Measurements from ENCODE around the gene PNPLA5.
"Not testable (repeated sequence)": the region's sequence is repeated elsewhere in the genome, so short reads cannot be mapped to it uniquely, and the experiment has no call there.

Gene PNPLA5, protein sequence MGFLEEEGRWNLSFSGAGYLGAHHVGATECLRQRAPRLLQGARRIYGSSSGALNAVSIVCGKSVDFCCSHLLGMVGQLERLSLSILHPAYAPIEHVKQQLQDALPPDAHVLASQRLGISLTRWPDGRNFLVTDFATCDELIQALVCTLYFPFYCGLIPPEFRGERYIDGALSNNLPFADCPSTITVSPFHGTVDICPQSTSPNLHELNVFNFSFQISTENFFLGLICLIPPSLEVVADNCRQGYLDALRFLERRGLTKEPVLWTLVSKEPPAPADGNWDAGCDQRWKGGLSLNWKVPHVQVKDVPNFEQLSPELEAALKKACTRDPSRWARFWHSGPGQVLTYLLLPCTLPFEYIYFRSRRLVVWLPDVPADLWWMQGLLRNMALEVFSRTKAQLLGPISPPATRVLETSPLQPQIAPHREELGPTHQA

DNA sequence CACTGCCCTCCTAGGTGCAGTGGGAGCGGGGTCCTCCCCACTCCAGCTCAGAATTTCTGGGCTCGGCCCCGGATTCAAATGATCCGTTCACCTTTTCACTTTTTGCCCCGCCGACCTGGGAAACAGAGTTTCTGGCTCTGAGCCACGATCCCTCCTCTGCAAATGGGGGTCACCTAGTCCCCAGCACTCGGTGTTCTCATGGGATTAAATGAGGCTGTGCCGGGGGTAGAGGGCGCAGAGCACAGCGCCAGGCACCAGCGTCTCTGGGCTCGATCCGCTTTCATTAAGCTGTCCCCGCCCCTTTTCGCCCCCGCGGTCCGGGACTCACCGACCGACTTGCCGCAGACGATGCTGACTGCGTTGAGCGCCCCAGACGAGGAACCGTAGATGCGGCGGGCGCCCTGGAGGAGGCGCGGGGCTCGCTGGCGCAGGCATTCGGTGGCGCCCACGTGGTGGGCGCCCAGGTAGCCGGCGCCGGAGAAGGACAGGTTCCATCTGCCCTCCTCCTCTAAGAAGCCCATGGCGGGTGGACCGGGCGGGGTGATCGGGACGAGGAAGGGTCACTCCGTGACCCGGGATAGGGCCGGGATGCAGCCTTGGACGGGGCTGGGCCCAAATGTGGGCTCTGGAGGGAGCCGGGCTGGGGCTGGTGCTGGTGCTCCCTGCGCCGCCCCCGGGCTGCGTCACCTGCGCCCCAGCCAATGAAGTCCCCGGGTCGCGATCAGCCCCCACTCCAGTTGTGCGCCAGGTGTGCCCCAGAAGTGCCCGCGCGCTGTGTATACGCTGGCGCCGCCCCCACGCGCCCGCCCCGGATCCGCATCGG lies at the start of gene PNPLA5:
TSS of gene PNPLA5 (minus strand) at position 654 of the 823 bp plus-strand sequence. CDS start at position 521, 133 bp downstream.
- no peak for DNase-seq

DNA sequence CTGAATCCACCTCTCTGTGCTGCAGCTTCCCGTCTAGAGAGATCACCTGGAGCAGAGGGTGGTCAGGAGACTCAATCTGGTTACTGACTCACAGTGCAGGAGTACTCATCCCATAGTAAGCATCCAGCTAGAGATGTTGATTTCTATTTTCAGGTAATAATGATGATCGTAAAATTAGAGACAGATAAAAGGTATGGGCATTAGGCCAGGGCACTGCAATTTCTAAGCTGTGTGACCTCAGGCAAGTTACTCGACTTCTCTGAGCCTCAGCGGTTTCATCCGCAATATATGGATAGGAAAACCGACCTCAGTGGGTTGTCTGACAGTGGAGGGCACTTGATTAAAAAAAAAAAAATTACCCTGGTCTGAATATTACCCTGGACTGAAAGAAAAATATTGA lies 49.6 kb upstream of the PNPLA5 start:
- DNase-seq: no peak

DNA sequence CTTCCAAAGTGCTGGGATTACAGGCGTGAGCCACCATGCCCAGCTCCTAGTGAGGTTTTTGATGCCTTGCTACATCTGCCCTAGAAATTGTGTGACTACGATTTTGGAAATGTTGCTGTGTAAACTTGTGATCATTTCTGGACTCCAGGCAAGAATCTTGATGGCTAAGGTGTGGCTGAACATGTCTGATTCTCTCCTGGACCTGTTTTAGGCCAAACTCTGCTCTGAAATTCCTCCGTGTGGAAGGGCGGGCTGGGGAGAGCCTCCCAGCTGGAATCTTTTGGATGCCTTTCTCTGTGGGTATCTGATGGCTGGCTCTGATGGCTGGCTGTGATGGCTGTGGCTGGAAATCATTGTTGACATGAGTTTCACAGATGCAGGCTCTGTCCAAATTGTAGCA lies 40.0 kb upstream of the PNPLA5 start:
- no peak for DNase-seq

DNA sequence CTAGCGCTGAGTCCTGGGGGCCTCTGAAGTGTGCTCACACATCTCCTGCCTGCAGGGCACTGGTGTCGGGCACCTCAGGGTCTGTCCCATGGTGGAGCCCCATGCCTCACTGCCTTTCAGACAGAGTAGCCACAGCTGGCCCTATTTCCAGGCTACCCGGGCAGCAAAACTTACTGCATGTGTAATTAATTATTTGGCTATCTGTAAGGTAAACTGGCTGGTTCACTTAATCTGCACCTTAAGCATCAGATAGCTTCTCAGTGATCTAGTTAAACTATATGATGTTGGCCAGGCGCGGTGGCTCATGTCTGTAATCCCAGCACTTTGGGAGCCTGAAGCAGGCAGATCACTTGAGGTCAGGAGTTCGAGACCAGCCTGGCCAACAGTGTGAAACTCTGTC lies 37.1 kb upstream of the PNPLA5 start:
- no peak for DNase-seq

DNA sequence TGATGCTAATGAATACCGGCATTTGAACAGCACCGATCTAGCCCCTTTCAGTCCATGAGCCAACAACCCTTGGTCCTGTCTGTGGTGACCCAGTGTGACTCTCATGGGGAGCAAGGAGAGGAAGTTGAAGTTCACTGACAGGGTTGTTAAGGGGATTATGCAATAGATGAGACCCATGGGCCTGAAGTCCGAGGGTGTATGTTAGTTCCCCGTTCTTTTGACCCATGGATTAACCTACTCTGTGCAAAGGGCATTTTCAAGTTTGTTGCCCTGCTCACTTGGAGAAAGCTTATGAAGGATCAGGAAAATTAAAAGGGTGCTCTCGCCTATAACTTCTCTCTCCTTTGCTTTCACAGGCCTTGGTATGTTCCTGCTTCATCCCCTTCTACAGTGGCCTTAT lies 36.7 kb upstream of the PNPLA5 start:
- DNase-seq: no peak

DNA sequence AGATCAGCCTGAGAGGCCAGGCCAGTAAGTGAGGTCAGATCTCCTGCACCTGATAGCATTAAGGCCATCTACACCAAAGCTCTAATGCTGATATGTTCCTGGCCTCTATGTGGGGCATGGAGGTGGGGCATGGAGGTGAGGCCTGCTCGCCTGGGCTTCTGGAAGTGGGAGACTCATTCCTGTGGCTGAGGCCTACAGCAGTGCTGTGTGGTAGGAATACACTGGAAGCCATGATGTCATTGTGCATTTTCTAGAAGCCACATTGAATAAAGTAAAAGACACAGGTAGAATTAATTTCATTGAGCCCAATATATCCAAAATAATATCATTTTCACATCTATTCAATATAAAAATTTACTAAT lies 34.5 kb upstream of the PNPLA5 start:
- no peak for DNase-seq

DNA sequence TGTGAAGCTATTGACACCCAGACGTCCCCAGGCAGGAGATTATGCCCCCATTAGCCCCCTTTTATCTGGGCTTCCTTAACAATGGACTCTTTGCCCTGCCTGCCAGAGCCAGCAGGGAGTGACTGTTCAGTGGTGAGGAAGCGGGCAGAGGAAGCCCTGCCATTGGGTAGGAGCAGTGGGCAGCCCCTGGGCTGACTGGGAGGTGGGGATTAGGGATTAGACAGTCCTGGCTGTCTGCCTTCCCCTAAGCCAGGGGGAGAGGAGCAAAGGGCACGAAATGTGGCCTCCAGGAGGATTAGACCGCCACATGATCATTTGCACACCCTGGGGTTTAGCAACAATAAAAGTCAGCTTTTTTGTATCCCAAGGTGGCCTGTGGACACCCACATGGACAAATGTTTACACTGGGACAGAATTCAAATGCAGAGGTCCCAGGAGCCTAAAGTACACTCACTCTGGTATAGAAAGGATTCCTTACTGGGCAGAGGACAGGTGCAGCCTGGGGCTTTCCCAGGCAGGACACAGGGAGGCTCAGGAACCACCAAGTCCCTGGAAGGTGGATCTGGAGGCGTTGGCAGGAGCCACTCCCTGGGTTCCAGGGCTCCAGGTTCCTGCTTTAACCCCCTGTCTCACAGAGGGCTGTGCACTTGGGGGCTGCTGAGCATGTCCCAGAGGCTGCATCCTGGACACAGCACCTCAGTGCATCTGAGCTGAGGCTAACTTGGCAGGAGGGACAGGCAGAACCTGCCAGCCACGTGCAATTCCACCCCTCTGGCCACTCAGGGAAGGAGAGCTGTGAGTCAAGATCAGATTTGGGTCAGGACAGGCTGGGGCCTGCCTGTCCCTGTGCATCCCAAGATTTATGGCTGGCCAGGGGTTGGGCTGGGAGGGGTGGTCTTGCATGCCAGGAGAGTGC lies 33.9 kb upstream of the PNPLA5 start:
- no peak for DNase-seq

DNA sequence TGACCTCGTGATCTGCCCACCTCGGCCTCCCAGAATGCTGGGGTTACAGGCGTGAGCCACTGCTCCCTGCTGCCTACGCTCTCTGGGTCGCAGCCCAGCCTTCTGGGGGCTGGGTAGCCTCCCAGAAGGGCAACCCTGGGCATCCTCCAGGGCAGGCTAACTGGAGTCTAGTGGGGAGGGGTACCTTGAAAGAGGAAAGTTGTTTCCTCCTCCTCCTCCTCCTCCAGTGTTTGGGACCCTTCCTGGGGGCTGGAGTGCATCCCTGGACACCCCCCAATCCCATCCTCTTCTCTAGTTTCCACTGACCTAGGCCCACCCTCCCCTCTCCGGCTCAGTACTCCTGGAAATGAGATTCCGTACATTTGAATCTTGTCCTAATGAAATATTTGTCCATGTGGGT lies 33.1 kb upstream of the PNPLA5 start:
- no peak for DNase-seq

DNA sequence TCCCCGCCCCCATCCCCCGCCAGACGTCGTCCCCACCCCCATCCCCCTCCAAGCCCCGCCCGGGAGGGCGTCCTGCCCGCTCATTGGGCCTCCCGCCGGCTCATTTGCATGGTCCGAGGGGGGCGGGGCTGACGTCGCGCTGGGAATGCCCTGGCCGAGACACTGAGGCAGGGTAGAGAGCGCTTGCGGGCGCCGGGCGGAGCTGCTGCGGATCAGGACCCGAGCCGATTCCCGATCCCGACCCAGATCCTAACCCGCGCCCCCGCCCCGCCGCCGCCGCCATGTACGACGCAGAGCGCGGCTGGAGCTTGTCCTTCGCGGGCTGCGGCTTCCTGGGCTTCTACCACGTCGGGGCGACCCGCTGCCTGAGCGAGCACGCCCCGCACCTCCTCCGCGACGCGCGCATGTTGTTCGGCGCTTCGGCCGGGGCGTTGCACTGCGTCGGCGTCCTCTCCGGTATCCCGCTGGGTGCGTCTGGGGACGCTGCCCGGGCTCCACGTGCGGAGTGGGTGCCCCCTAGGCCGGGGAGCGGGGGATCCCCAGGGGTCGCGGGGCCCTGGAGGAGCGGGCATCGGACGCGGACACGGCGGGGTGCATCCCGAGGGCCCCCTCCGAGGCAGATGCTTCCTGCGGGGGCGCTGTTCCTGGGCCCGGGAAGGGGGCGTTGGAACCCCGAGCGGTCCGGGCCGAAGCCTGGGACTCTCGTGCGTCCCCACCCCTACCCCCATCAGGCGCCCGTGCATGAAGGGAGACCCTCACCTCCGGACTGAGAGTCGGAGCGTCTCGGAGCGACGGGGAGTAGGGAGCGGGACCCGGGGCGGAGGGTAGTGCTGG lies 32.0 kb upstream of the PNPLA5 start, which contains the start of gene PNPLA3:
TSS of gene PNPLA3 (plus strand) at position 175 of the 834 bp plus-strand sequence. CDS start at position 282, 107 bp downstream.
- peak; percentile 71 for DNase-seq

DNA sequence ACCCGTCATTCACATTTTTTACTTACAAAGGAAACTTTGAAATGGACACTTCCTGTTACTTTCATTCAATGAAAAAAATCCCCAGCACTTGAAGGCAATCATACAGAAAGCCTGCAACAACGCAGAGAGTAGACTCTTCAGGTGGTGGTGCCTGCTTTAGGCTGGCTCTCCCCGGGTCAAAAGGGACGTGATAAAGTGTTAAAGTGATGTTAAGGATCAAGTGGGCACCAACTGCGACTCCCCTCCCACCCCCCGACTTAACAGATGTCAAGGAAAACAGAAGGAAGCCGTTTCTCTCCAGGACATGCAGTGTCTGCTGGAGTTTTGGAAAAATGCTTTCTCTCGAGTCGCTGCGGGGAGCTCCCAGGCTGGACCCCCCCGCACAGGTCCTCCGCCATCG lies 31.4 kb upstream of the PNPLA5 start:
- DNase-seq: no peak

DNA sequence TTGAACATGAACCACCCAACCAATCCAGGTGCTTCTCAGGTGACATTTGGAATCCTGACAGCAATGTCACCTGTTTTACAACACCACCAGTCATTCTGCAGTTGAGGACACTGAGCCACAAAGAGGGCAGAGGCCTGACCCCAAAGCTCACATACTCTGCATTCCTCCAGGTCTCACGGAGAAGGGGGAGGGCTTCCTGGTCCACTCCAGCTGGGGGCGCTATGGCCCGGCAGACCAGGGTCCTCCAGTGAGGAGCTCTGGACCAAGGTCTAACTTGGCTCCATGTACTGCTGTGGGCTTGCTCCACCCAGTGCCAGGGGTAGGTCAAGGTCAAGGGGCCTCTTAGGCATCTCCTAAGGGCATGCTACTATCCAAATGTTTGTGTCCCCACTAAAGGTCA lies 30.3 kb upstream of the PNPLA5 start:
- DNase-seq: no peak

DNA sequence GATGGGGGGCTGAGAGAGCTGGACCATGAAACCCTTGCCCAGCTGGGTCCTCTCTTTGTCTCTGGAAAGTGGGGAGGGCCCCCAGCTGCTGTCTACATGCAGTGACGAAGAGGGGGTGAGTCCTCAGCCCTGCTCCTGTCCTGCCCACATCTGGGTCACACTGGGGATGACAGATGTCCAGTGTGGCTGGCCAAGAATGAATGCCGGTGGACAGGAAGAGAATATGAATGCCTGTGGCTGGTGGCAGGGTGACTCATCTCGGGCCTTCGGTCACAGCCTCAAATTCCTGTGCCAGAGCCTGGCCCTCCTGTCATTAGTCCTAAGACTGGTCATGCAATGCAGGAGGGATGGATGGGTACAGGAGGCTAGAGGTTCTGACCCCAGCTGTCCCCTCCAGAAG lies 29.6 kb upstream of the PNPLA5 start:
- no peak for DNase-seq

DNA sequence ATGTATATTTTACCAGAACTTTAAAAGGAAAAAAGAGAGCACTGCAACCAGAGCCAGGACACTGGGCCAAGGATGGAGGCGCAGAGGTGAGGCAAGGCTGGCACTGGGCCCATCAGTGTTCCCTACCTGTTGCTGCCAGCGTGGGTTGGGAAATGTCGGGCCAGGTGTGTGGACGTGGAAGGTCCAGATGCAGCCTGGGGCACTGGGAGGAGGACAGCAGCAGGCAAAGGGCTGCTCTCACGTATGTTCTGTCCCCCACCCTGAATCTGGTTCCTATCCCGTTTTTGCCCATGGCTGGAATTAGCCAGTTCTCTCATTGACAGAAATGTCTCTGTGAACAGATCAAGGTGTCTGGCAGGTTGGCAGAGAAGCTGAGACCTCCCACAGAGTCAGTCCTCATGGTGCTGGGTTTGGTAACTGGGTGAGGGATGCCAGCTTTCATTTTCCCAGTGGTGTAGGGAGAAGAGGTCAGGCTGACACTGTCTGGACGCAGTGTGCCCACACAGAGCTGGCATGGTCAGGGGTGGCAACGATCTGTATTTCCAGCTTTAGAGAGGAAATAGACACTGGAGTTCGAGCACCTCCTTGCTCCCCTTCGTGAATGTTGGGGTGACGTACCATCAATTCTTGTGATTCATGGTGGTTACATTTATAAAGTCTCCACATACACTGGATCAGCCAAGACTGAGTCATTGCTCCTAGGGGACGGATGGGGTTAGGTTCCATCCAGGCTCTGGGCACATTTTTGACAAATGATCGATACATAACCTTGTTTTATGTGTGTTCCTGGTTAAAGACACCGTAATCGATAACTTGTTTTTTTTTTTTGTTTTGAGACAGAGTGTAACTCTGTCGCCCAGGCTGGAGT lies 27.5 kb upstream of the PNPLA5 start:
- DNase-seq: no peak

DNA sequence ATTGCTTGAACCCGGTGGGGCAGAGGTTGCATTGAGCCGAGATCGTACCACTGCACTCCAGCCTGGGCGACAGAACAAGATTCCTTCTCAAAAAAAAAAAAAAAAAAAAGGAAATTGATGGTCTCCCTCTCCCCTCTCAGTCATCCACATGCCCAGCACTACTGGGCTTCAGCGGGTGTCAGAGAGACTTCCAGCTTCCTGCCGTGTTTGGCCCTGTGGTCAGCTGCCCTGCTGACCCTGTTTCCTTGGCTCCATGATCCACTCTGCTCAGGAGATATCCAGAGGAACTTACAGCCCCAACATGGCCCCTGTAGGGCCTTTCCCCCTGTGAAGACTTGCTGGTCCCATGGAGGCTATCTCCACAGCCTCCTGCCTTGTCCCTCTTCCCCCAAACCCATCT lies 25.7 kb upstream of the PNPLA5 start:
- DNase-seq: no peak

DNA sequence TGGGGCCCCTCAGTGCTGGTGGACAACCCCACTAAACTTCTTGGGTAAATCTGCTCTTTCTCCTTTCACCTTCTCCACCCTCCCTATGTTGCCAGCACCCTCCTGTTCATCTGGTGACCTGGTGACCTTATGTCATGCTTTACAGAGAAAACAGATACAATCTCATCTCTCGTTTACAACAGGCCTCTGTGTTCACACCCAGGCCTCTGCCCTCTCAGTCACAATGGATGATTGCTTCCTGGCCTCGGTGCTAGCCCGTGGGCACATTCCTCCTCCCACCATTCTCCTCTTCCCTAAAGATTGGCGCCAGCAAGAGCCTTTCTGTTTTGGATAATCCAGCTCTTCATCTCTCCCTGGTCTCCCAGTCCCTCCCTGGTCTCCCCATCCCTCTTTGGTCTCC lies 19.5 kb upstream of the PNPLA5 start:
- DNase-seq: no peak

DNA sequence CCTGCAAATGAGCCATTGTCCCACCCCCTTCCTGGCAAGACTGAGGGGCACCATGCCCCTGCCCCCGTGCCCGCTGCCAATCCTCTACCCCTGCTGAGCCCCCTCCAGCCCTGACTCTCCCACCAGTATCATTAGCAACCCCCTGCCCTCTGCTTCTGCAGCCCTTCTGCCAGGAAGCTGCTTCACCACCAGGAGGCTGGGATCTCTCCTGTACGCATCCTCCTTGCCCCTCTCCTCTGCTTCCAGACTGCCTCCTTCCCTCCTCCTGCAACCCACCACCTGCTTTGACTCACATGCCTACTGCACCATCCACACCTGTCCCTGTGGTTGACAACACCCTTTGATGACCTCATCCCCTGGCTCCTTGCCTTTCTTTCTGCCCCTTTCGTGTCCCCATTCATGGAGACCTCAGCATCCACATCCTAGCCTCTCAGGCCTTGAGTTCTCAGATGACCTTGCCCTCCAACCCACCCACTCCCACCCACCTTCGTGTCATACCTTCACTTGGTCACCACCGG lies 18.4 kb upstream of the PNPLA5 start:
- DNase-seq: no peak

DNA sequence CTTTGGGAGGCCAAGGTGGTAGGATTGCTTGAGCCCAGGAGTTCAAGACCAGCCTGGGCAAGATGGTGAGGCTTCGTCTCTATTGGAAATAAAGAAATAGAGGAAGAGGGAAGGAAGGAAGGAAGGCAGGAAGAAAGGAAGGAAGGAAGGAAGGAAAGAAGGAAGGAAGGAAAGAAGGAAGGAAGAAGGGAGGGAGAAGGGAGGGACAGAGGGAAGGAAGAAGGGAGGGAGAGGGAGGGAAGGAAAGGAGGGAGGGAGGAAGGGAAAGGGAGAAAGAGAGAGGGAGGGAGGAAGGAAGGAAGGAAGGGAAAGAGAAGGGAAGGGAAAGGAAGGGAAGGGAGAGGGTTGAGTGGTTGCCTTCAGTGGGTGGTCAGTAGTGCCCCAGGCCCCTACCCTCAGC lies 17.9 kb upstream of the PNPLA5 start:
- DNase-seq: no peak

DNA sequence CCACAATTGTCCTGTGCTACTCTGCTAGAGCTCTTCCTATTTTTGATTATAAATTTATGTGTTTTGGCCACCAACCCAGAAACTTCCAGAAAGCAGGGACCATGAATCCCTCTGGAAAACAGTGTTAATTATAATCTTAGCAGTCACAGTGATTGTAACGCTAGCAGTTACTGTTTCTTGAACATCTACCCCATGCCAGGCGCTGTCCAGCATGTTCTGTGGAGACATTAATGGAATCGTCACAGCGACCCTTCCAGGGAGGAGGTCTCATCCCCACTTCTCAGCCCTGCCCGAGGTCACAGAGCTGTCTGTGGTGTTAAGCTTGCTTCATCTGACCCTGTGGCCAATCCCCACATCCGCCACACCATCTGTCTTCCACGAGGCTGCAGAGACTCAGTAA lies 13.9 kb upstream of the PNPLA5 start:
- no peak for DNase-seq

DNA sequence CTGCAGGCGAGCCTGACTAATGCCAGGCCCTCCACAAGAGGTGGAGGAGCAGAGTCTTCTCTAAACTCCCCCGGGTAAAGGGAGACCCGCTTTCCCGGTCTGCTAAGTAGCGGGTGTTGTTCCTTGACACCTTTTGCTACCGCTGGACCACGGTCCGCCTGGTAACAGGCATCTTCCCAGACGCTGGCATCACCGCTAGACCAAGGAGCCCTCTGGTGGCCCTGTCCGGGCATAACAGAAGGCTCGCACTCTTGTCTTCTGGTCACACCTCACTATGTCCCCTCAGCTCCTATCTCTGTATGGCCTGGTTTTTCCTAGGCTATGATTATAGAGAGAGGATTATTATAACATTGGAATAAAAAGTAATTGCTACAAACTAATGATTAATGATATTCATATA lies 12.6 kb upstream of the PNPLA5 start:
- DNase-seq: not testable (repeated sequence)

DNA sequence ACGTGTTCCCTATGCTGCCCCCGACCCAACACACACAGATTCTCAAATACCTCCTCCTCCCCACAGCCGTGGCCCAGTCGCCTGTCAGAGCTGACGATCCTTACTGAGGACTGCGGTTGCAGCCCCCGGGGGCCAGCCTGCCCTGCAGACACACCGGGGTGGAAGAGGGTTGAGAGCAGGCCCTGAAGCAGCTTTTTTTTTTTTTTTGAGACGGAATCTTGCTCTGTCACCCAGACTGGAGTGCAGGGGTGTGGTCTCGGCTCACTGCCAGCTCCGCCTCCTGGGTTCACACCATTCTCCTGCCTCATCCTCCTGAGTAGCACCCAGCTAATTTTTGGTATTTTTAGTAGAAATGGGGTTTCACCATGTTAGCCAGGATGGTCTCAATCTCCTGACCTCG lies 11.2 kb upstream of the PNPLA5 start:
- DNase-seq: not testable (repeated sequence)
